Ascending aorta (tissue), 2 donors: ENCODE measurements around the gene STXBP1. TPM values are rescaled to one million over a fixed set of nuclear protein-coding genes. Genes with fewer than 3 reads are reported as not detected.

Experiments used
- DNase-seq, 2 donors: peaks; one replicate each; pipeline ENCODE4 v3.0.0-alpha.2; 2019; ENCODE audit warnings: low spot score in 2 of 2
- H3K27ac ChIP-seq, 2 donors: fragments of 200-600 bp; sonication (generic); one replicate each; pipeline ENCODE4 v1.5.1; 2016 to 2017; ENCODE audit warnings: mild to moderate bottlenecking in 1 of 2
- H3K27me3 ChIP-seq: fragments of 200-600 bp; sonication (generic); one replicate; pipeline ENCODE4 v1.5.1; 2017
- H3K36me3 ChIP-seq, 2 donors: fragments of 200-600 bp; sonication (generic); one replicate each; pipeline ENCODE4 v1.5.1; 2016
- H3K4me1 ChIP-seq, 2 donors: fragments of 200-600 bp; sonication (generic); one replicate each; pipeline ENCODE4 v1.5.1; 2016 to 2017; ENCODE audit warnings: mild to moderate bottlenecking in 1 of 2
- H3K4me3 ChIP-seq, 2 donors: fragments of 200-600 bp; sonication (generic); one replicate each; pipeline ENCODE4 v1.5.1; 2016 to 2017; ENCODE audit warnings: mild to moderate bottlenecking in 1 of 2
- H3K9me3 ChIP-seq, 2 donors: fragments of 200-600 bp; sonication (generic); one replicate each; pipeline ENCODE4 v1.5.1; 2016
- CTCF ChIP-seq, 3 experiments: fragments of 200-600 bp in 2 of 3; fragments of 450-650 bp in 1 of 3; sonication (generic) in 2 of 3; IDR thresholded peaks; one replicate each; pipeline ENCODE4 v1.5.1; 2016 to 2019; ENCODE audit warnings: antibody characterized with exemption in 3 of 3, mild to moderate bottlenecking in 1 of 3, moderate library complexity in 1 of 3
- intact Hi-C: fragments of 100-400 bp; cut with DNase I; formaldehyde crosslinking; loops from one replicate; pipeline ENCODE4 v1.15.1; 2023
- total RNA-seq: library from RNA; depleted of rRNA; stranded (reverse); fragments of >200 nt; gene quantifications from one replicate; pipeline ENCODE4 v1.1.0, GENCODE V29; 2016

The STXBP1 gene
- total RNA-seq, 1 donor from 2014 or later = 29.3 TPM

DNA sequence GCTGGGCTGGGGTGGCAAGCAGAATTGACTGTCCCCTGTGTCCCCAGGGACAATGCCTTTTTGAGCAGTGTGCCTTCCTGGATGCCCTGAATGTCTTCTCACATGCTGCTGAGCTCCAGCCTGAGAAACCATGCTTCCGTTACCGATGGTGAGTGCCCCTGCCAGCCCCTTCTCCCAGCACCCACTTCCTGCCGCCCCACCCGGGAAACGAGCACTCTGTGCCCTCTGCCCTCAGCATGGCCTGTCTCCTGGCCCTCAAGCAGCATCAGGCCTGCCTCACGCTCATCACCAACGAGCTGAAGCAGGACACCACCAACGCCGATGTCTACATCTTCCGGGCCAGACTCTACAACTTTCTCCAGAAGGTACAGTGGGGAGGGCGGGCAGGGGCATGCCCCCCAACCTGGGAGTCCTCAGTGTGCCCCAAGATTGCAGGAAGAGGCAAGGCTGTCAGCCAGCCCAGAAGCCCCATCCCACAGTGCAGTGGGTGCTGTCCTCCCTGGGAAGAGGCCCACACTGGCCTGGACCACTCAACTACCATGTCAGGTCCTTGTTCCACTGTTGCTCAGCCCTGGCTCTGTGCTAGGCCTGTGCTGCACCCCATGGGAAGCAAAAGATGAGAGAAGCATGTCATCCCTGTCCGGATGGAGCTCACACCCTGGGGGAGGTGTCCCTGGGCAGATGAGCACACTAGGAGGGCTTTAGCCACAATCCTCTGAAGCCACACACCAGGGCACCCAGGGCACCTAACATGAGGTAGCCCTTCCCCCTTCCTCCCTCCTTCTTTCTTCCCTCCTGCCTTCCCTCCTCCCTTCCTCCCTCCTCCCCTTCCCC lies 108.2 kb downstream of the STXBP1 start:
- no peak for TF ChIP-seq CTCF (IDR thresholded peaks at IDR 0.05)
- intact Hi-C loops = loop anchor here (5.0 kb wide), 1 partner anchor 208 kb away; no protein-coding TSS in a partner anchor
- H3K27ac ChIP-seq = no peak overlapping the region
- H3K27me3 ChIP-seq = no peaks in the 10 kb centered on the region
- no peaks in the 10 kb centered on the region for H3K36me3 ChIP-seq
- H3K9me3 ChIP-seq = no peaks in the 10 kb centered on the region
- H3K4me1 ChIP-seq = peaks cover 2 to 15% of the 10 kb centered on the region in 2 donors
- no peak overlapping the region for H3K4me3 ChIP-seq
- DNase-seq = no peak

- H3K27ac ChIP-seq = no peak overlapping the region
- no peak for DNase-seq
- peaks cover 2 to 15% of the 10 kb centered on the region in 2 donors for H3K4me1 ChIP-seq
- intact Hi-C loops = loop anchor here (5.0 kb wide), 1 partner anchor 209 kb away; no protein-coding TSS in a partner anchor
- H3K9me3 ChIP-seq = no peaks in the 10 kb centered on the region
- no peak overlapping the region for H3K4me3 ChIP-seq
- no peak for TF ChIP-seq CTCF (IDR thresholded peaks at IDR 0.05)
- H3K27me3 ChIP-seq = no peaks in the 10 kb centered on the region
- H3K36me3 ChIP-seq = no peaks in the 10 kb centered on the region
Measured at GRCh38 chr9:127720865-127721227, 108.8 kb downstream of the STXBP1 start.

DNA sequence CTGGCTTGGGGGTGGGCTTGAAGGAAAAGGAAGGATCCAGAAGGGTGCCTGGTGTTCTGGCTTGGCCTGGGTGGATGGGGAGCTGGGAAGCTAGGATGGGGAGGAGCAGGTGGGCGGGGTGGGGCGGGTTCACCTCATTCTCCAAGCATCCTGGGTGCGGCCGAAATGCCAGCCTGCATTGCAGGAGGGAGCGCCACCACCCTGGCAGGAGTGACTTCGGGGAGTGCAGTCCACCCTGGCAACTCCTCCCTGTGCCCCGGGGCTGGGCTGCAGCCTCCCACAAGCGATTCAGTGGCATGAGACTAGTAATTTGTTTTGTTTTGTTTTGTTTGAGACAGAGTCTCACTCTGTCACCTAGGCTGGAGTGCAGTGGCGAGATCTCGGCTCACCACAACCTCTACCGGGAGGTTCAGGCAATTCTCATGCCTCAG lies 109.3 kb downstream of the STXBP1 start:
- intact Hi-C loops = loop anchor here (5.0 kb wide), 1 partner anchor 209 kb away; no protein-coding TSS in a partner anchor
- no peak for DNase-seq
- Histone ChIP-seq H3K27me3 (no peaks in the 10 kb centered on the region), H3K27ac (no peak overlapping the region), H3K9me3 (no peaks in the 10 kb centered on the region), H3K4me3 (no peak overlapping the region), H3K36me3 (no peaks in the 10 kb centered on the region), H3K4me1 (peaks cover 2 to 11% of the 10 kb centered on the region in 2 donors)
- no peak for TF ChIP-seq CTCF (IDR thresholded peaks at IDR 0.05)

DNA sequence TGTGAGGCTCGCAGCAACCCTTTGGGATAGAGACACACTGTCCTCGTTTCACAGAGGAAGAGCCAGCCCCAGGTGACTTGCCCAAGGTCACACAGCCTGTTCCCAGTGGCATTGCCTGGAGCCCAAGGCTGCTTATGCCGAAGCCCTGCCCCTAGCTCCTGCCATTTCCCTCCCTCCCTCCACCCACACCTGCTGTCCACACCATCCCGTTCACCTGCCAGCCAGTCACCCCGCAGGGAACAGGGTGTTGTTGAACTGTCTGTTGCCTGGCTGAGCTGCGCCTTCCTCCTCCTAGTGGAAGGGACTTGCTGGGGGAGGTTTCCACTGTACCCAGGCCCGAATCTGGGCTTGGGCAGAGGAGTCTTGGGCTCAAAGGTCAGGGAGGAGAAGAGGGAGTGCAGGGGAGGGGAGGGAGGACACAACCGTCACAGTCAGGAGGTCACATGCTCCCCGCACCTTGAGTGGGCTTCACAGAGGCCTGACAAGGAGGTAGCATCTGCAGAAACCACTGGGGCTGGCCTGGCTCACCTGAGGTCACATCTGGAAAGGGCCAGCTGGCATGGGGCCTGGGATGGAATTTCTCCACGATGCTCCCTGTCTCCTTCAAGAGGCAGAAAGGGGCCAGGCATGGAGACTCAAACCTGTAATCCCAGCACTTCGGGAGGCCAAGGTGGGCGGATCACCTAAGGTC lies 110.1 kb downstream of the STXBP1 start:
- Histone ChIP-seq H3K27me3 (no peaks in the 10 kb centered on the region), H3K9me3 (no peaks in the 10 kb centered on the region), H3K27ac (no peak overlapping the region), H3K36me3 (no peaks in the 10 kb centered on the region), H3K4me1 (peaks cover 2 to 11% of the 10 kb centered on the region in 2 donors), H3K4me3 (no peak overlapping the region)
- TF ChIP-seq CTCF (IDR thresholded peaks at IDR 0.05) = no peak
- no peak for DNase-seq
- intact Hi-C loops = loop anchor here (5.0 kb wide), 1 partner anchor 210 kb away; no protein-coding TSS in a partner anchor

- H3K9me3 ChIP-seq = no peaks in the 10 kb centered on the region
- no peak overlapping the region for H3K27ac ChIP-seq
- no peak for TF ChIP-seq CTCF (IDR thresholded peaks at IDR 0.05)
- no peak overlapping the region for H3K4me3 ChIP-seq
- peaks cover 2 to 11% of the 10 kb centered on the region in 2 donors for H3K4me1 ChIP-seq
- no peaks in the 10 kb centered on the region for H3K36me3 ChIP-seq
- H3K27me3 ChIP-seq = no peaks in the 10 kb centered on the region
- DNase-seq = no peak
- intact Hi-C loops = loop anchor here (5.0 kb wide), 1 partner anchor 211 kb away; no protein-coding TSS in a partner anchor
Measured at GRCh38 chr9:127723013-127723412, 110.9 kb downstream of the STXBP1 start.
